Measurements from ENCODE around the gene INTS2.

DNA sequence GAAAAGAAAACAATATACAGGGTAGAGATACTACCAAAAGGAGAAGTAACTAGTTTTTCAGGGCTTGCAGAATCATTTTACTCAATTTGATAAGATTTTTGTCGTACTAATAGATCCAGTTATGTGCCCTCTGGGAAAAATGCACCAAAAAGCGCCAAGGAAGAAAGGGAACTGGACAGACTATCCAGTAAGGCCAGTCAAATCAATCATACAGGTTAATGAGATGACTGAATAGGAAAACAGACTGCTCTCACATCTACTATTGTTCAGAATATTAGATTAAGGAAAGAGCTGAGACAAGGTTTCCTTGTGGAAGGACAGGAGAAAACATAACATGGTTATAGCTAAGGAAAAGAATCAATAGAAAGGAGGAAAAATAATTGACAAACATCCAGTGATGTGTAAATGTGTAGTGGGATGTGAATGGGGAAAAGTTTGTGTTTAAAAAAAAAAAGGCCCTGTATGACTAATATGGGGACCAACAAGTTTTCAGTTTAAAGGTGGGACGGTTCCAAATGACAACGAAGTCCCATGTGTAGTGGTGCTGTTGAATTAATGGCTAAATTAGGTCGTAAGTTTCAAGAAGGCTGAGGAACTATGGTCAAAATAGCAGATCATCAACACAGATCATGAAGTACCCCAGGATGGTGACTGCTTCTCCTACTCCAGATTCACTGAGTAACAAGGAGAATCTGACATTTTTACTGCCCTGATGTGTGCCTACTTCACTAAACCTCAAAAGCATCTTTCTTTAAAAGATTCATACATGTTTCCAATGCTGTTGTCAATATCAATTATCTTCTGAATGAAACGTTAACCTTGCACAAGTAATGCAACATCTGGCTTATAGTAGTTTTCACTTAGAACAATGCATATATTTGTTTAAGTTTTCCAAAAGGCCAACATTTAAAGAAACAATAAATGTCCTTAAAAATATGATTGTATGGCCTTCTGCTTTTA is 105.2 kb downstream of the INTS2 start:
- TF ChIP-seq, protein P1, sequence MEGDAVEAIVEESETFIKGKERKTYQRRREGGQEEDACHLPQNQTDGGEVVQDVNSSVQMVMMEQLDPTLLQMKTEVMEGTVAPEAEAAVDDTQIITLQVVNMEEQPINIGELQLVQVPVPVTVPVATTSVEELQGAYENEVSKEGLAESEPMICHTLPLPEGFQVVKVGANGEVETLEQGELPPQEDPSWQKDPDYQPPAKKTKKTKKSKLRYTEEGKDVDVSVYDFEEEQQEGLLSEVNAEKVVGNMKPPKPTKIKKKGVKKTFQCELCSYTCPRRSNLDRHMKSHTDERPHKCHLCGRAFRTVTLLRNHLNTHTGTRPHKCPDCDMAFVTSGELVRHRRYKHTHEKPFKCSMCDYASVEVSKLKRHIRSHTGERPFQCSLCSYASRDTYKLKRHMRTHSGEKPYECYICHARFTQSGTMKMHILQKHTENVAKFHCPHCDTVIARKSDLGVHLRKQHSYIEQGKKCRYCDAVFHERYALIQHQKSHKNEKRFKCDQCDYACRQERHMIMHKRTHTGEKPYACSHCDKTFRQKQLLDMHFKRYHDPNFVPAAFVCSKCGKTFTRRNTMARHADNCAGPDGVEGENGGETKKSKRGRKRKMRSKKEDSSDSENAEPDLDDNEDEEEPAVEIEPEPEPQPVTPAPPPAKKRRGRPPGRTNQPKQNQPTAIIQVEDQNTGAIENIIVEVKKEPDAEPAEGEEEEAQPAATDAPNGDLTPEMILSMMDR (IDR thresholded peaks at IDR 0.05) = no peak
- TF ChIP-seq EZH2 (IDR thresholded peaks at IDR 0.05) = no peak
